GM10248 (cell line): ENCODE results near the gene HOXD4.

Source experiments
- CTCF ChIA-PET: fragments of 300-600 bp; sonication (Branson Sonifier 250); formaldehyde crosslinking; extraction: SDS; loops from one replicate; lab custom pipeline; 2021; ENCODE audit warnings: antibody characterized with exemption; lab: Yijun Ruan, JAX
- POLR2A ChIA-PET: fragments of 350-650 bp; sonication (Branson Sonifier 250); formaldehyde crosslinking; extraction: SDS; loops from one replicate; lab custom pipeline; 2020; ENCODE audit warnings: antibody characterized with exemption; lab: Yijun Ruan, JAX
- DNase-seq: peaks from one replicate; pipeline ENCODE4 v3.0.0; 2012; ENCODE audit errors: extremely low spot score
- CTCF ChIP-seq: IDR thresholded peaks from 2 replicates; pipeline ENCODE4 v1.5.1; 2012; ENCODE audit warnings: mild to moderate bottlenecking, low read depth; ENCODE audit errors: extremely low read depth, missing control alignments, control extremely low read depth

Gene HOXD4

GRCh38 chr2:176104316-176105077 lies 46.9 kb upstream of the HOXD4 start:
- POLR2A ChIA-PET: no interaction called here
- CTCF ChIA-PET: interaction anchor here (0.9 to 1.8 kb wide), 4 partner anchors 10 to 548 kb away, joined by 3 to 6 read pairs (median 4); no protein-coding TSS in a partner anchor
- TF ChIP-seq CTCF: no peak
- no peak for DNase-seq

GRCh38 chr2:176105078-176105729 lies 46.1 kb upstream of the HOXD4 start:
- POLR2A ChIA-PET: no interaction called here
- CTCF ChIA-PET: interaction anchor here (0.9 kb wide), 1 partner anchor 449 kb away, joined by 3 read pairs; no protein-coding TSS in a partner anchor
- no peak for DNase-seq
- TF ChIP-seq CTCF: no peak

GRCh38 chr2:176105730-176106580 lies 45.4 kb upstream of the HOXD4 start:
- no peak for TF ChIP-seq CTCF
- ChIA-PET POLR2A (no interaction called here), CTCF (no interaction called here)
- no peak for DNase-seq

- no peak for DNase-seq
- CTCF ChIA-PET: no interaction called here
- POLR2A ChIA-PET: no interaction called here
- no peak for TF ChIP-seq CTCF
Observed at GRCh38 chr2:176106581-176107539, 44.5 kb upstream of the HOXD4 start, which contains the start of gene HOXD11. TSS of gene HOXD11 (plus strand) at chr2:176107280. CDS start at chr2:176107356, 76 bp downstream.

- no peak for TF ChIP-seq CTCF
- CTCF ChIA-PET: no interaction called here
- POLR2A ChIA-PET: no interaction called here
Observed at GRCh38 chr2:176107731-176108181, 43.6 kb upstream of the HOXD4 start.

More at GRCh38 chr2:176107731-176108181, 43.6 kb upstream of the HOXD4 start:
- DNase-seq: no peak
